Transverse colon (tissue), 4 donors: ENCODE results near the gene TMEM151A. TPM values are rescaled to one million over a fixed set of nuclear protein-coding genes. Genes with fewer than 3 reads are reported as not detected.

Experiments used
- DNase-seq: peaks from one replicate; pipeline ENCODE4 v3.0.0-alpha.2; 2019
- H3K27ac ChIP-seq, 4 donors: fragments of 200-600 bp; sonication (generic); 2 replicates each; pipeline ENCODE4 v1.5.1; 2016 to 2018; ENCODE audit warnings: inconsistent platforms in 4 of 4
- H3K27me3 ChIP-seq: fragments of 200-600 bp; sonication (generic); 2 replicates; pipeline ENCODE4 v1.5.1; 2017; ENCODE audit warnings: inconsistent platforms
- H3K36me3 ChIP-seq, 4 donors: fragments of 200-600 bp; sonication (generic); 2 replicates each; pipeline ENCODE4 v1.5.1; 2017 to 2019; ENCODE audit warnings: inconsistent platforms in 4 of 4
- H3K4me1 ChIP-seq, 4 donors: fragments of 200-600 bp; sonication (generic); 2 replicates each; pipeline ENCODE4 v1.5.1; 2017 to 2020; ENCODE audit warnings: inconsistent platforms in 4 of 4
- H3K4me3 ChIP-seq, 4 donors: fragments of 200-600 bp; sonication (generic); 1 replicate in 1 of 4; 2 replicates in 3 of 4; pipeline versions ENCODE4 v1.5.1 to v1.6.1; 2017 to 2019; ENCODE audit warnings: inconsistent platforms in 4 of 4
- H3K9me3 ChIP-seq, 2 donors: fragments of 200-600 bp; sonication (generic); 2 replicates each; pipeline ENCODE4 v1.5.1; 2017 to 2019; ENCODE audit warnings: inconsistent platforms in 2 of 2
- EP300 ChIP-seq: sonication (generic); formaldehyde crosslinking; IDR thresholded peaks from one replicate; pipeline ENCODE4 v1.6.1; 2017; ENCODE audit warnings: antibody characterized with exemption, low read depth
- POLR2A ChIP-seq: fragments of 450-650 bp; IDR thresholded peaks from one replicate; pipeline ENCODE4 v1.6.1; 2016; ENCODE audit warnings: antibody characterized with exemption, mild to moderate bottlenecking, moderate library complexity
- POLR2AphosphoS5 ChIP-seq, 3 donors: sonication (generic); formaldehyde crosslinking; IDR thresholded peaks; one replicate each; pipeline ENCODE4 v1.6.1; 2016; ENCODE audit warnings: antibody characterized with exemption in 3 of 3
- WGBS, 2 donors: methylation state at CpG; one replicate each; pipeline ENCODE4 v1.1.5; 2018; ENCODE audit warnings: low coverage in 1 of 2; 5-methylcytosine and 5-hydroxymethylcytosine counted together
- in situ Hi-C, 4 donors: fragments of 200-750 bp; cut with MboI; loops; one replicate each; pipeline versions ENCODE4 v1.15.0 to v1.15.1; 2017; ENCODE audit warnings: low sequenced_read_pairs in 3 of 4, low pct_ligation_motif_present in 1 of 4, low pct_unique_long_range_greater_than_20kb in 1 of 4
- intact Hi-C: fragments of 100-400 bp; cut with DNase I; formaldehyde crosslinking; loops from one replicate; pipeline ENCODE4 v1.15.1; 2023; ENCODE audit warnings: low total_unique reads
- total RNA-seq, 4 donors: library from RNA; depleted of rRNA; stranded (reverse); fragments of >200 nt; gene quantifications; one replicate each; pipeline ENCODE4 v1.1.0, GENCODE V29; 2016
- TF ChIP-seq, protein P1 (sequence below), 5 experiments: fragments of 200-600 bp in 3 of 5; fragments of 450-650 bp in 2 of 5; sonication (generic) in 3 of 5; IDR thresholded peaks; 1 replicate in 2 of 5; 2 replicates in 3 of 5; pipeline ENCODE4 v1.5.1; 2016 to 2017; ENCODE audit warnings: antibody characterized with exemption in 5 of 5, inconsistent platforms in 3 of 5, mild to moderate bottlenecking in 2 of 5, moderate library complexity in 1 of 5

TMEM151A gene
- total RNA-seq, 4 donors from 2014 or later = 0.55 to 0.75 TPM; not detected in 2

GRCh38 chr11:66325263-66325671 is 33.6 kb downstream of the TMEM151A start:
- TF ChIP-seq POLR2A = no peak
- TF ChIP-seq, protein P1, sequence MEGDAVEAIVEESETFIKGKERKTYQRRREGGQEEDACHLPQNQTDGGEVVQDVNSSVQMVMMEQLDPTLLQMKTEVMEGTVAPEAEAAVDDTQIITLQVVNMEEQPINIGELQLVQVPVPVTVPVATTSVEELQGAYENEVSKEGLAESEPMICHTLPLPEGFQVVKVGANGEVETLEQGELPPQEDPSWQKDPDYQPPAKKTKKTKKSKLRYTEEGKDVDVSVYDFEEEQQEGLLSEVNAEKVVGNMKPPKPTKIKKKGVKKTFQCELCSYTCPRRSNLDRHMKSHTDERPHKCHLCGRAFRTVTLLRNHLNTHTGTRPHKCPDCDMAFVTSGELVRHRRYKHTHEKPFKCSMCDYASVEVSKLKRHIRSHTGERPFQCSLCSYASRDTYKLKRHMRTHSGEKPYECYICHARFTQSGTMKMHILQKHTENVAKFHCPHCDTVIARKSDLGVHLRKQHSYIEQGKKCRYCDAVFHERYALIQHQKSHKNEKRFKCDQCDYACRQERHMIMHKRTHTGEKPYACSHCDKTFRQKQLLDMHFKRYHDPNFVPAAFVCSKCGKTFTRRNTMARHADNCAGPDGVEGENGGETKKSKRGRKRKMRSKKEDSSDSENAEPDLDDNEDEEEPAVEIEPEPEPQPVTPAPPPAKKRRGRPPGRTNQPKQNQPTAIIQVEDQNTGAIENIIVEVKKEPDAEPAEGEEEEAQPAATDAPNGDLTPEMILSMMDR (IDR thresholded peaks at IDR 0.05) = no peak
- TF ChIP-seq POLR2AphosphoS5 (IDR thresholded peaks at IDR 0.05) = no peak
- TF ChIP-seq EP300 = no peak
- WGBS, 2 donors = 68 to 81% methylated on average over 3 to 6 of the region's 8 CpGs
- H3K27ac ChIP-seq = no peak overlapping the region
- no peaks in the 10 kb centered on the region for H3K9me3 ChIP-seq
- no peak overlapping the region for H3K4me3 ChIP-seq
- no peak for DNase-seq
- no peaks in the 10 kb centered on the region for H3K27me3 ChIP-seq
- intact Hi-C loops = no loop called here
- peaks cover 16 to 26% (median 22%) of the 10 kb centered on the region in 4 donors for H3K4me1 ChIP-seq
- H3K36me3 ChIP-seq = no peaks in the 10 kb centered on the region
- in situ Hi-C loops = no loop called here

DNA sequence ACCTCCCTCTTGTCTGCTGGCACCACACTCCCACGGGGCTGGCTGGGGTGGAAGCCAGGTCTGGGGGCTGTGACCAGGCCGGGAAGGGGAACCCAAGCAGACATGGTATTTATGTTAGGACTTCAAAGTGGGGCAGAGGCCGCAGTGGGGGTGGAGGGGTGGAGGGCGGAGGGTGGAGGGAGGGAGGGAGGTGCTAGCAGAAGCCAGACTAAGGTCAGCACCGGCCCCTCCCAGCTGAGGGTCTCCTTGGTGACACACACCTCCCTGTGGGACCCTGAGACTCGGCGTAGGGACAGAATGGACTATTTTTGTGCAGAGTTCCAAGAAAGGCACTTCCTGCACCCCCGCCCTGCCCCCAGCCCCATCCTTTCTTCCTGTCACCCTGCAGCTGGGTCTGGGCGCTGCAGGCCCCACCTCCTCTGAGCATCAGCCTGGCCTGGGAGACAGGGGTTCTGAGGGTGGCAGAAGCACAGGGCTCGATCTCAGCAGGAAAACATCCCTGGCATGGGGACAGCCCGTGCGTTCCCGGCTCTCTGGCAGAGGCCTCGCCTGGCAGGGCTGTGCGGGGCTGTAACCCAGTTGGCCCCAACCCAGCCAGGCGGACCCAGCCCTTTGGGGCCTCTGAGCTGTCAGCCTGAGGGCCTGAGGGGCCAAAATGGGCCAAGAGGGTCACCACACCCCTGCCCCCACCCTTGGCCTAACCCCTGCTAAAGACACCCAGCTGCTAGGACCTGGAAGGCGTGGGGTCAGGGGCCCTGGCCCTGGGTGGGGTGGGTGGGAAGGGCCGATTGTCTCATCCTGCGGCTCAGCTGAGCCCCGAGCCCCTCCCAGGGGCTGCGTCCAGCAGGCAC is 34.8 kb downstream of the TMEM151A start:
- Histone ChIP-seq H3K4me3 (no peak overlapping the region), H3K36me3 (no peaks in the 10 kb centered on the region), H3K27ac (peak overlapping the region; percentile 56 to 69 (median 61)), H3K9me3 (no peaks in the 10 kb centered on the region), H3K27me3 (no peaks in the 10 kb centered on the region), H3K4me1 (peaks cover 16 to 26% (median 22%) of the 10 kb centered on the region in 4 donors)
- no peak for TF ChIP-seq EP300
- TF ChIP-seq, protein P1 (IDR thresholded peaks at IDR 0.05) = no peak
- TF ChIP-seq POLR2AphosphoS5 (IDR thresholded peaks at IDR 0.05) = no peak
- TF ChIP-seq POLR2A = no peak
- in situ Hi-C loops = no loop called here
- intact Hi-C loops = no loop called here
- DNase-seq = no peak
- WGBS, 2 donors = 49% methylated on average over 17 of the region's 21 CpGs; no CpG with 5 or more reads in 1 of the 2 donors

- in situ Hi-C loops = no loop called here
- 78% methylated on average over 10 of the region's 10 CpGs; no CpG with 5 or more reads in 1 of the 2 donors for WGBS, 2 donors
- Histone ChIP-seq H3K4me1 (peaks cover 16 to 26% (median 22%) of the 10 kb centered on the region in 4 donors), H3K27me3 (no peaks in the 10 kb centered on the region), H3K9me3 (no peaks in the 10 kb centered on the region), H3K4me3 (no peak overlapping the region), H3K36me3 (no peaks in the 10 kb centered on the region), H3K27ac (peak overlapping the region; percentile 56 to 69 (median 61))
- TF ChIP-seq POLR2A (no peak), EP300 (no peak), POLR2AphosphoS5 (IDR thresholded peaks at IDR 0.05) (no peak)
- TF ChIP-seq, protein P1 (IDR thresholded peaks at IDR 0.05) = no peak
- DNase-seq = no peak
- intact Hi-C loops = loop anchor here (2.0 kb wide), 1 partner anchor 17 kb away; no protein-coding TSS in a partner anchor
Measured at GRCh38 chr11:66327171-66328030, 35.7 kb downstream of the TMEM151A start.

GRCh38 chr11:66328031-66328301 is 36.3 kb downstream of the TMEM151A start:
- 39% methylated on average over 3 of the region's 3 CpGs; no CpG with 5 or more reads in 1 of the 2 donors for WGBS, 2 donors
- intact Hi-C loops = loop anchor here (2.0 kb wide), 1 partner anchor 17 kb away; no protein-coding TSS in a partner anchor
- no peaks in the 10 kb centered on the region for H3K36me3 ChIP-seq
- H3K9me3 ChIP-seq = no peaks in the 10 kb centered on the region
- H3K4me1 ChIP-seq = peaks cover 16 to 26% (median 22%) of the 10 kb centered on the region in 4 donors
- in situ Hi-C loops = no loop called here
- H3K27ac ChIP-seq = peak overlapping the region; percentile 2 to 69 (median 12)
- no peak for TF ChIP-seq POLR2AphosphoS5 (IDR thresholded peaks at IDR 0.05)
- TF ChIP-seq POLR2A = no peak
- TF ChIP-seq EP300 = no peak
- TF ChIP-seq, protein P1 (IDR thresholded peaks at IDR 0.05) = no peak
- no peaks in the 10 kb centered on the region for H3K27me3 ChIP-seq
- peak; percentile 42 for DNase-seq
- no peak overlapping the region for H3K4me3 ChIP-seq
